Body of pancreas (tissue), 4 donors: ENCODE results near the gene LMX1B.

Experiments
- POLR2A ChIP-seq, 3 donors: fragments of 450-650 bp; IDR thresholded peaks; one replicate each; pipeline ENCODE4 v1.6.1; 2016; ENCODE audit warnings: antibody characterized with exemption in 3 of 3, mild to moderate bottlenecking in 2 of 3
- TF ChIP-seq, protein P1 (sequence below), 7 experiments: fragments of 450-650 bp in 4 of 7; fragments of 200-600 bp in 3 of 7; sonication (generic) in 3 of 7; IDR thresholded peaks; one replicate each; pipeline ENCODE4 v1.5.1; 2016 to 2019; ENCODE audit warnings: antibody characterized with exemption in 7 of 7

DNA sequence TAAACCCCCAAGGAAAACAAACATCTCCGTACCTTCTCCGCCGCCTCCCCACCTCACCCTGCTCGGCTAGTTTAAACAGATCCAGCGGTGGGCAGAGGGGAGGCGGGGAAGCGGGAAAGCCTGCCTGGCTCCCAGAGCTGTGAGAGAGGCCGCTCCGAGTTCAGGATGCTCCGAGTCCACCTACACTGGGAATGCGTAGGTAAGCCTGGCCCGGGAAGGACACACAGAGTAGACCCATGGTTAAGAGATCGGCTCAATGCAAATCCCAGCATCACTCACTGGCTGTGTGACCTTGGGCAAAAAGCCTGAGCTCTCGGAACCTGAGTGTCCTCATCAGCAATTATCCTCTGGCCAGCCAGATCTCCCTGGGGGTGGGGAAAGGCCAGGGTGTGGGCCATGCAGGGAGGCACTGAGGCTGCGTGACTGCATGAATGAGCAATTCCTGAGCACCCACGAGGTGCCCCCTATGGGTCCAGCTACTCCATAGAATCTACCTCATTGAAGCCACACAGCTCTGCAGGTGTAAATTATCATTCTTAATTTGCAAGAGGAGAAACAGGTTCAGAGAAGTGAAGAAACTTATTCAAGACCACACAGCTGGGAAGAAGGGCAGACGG, 30.5 kb upstream of the LMX1B start:
- TF ChIP-seq, protein P1, sequence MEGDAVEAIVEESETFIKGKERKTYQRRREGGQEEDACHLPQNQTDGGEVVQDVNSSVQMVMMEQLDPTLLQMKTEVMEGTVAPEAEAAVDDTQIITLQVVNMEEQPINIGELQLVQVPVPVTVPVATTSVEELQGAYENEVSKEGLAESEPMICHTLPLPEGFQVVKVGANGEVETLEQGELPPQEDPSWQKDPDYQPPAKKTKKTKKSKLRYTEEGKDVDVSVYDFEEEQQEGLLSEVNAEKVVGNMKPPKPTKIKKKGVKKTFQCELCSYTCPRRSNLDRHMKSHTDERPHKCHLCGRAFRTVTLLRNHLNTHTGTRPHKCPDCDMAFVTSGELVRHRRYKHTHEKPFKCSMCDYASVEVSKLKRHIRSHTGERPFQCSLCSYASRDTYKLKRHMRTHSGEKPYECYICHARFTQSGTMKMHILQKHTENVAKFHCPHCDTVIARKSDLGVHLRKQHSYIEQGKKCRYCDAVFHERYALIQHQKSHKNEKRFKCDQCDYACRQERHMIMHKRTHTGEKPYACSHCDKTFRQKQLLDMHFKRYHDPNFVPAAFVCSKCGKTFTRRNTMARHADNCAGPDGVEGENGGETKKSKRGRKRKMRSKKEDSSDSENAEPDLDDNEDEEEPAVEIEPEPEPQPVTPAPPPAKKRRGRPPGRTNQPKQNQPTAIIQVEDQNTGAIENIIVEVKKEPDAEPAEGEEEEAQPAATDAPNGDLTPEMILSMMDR (IDR thresholded peaks at IDR 0.05): no peak
- TF ChIP-seq POLR2A (IDR thresholded peaks at IDR 0.05): no peak
